K562 (cell line): ENCODE measurements around the gene TARS2.

Experiments
- CEBPB ChIP-seq: fragments of 450-650 bp; IDR thresholded peaks from 2 replicates; pipeline ENCODE4 v1.6.1; 2016; ENCODE audit warnings: missing genetic modification characterization, missing compliant biosample characterization
- EP300 ChIP-seq: IDR thresholded peaks from 2 replicates; pipeline ENCODE4 v1.6.1; 2012; ENCODE audit warnings: low read length, improper control_type of control experiment
- FIP1L1 ChIP-seq: fragments of 200-400 bp; formaldehyde crosslinking; IDR thresholded peaks from 2 replicates; pipeline ENCODE4 v1.6.1; 2018; ENCODE audit warnings: mild to moderate bottlenecking, low read depth, low read length; ENCODE audit not compliant: poor library complexity, severe bottlenecking
- HBP1 ChIP-seq: fragments of 450-650 bp; formaldehyde crosslinking; IDR thresholded peaks from 2 replicates; pipeline ENCODE4 v1.4.0; 2022; ENCODE audit warnings: missing genetic modification characterization
- KDM4B ChIP-seq, 2 experiments: fragments of 450-650 bp in 1 of 2; sonication (generic) in 1 of 2; IDR thresholded peaks; 2 replicates each; pipeline ENCODE4 v1.6.1; 2016 to 2017; ENCODE audit warnings: borderline replicate concordance in 2 of 2, antibody characterized with exemption in 1 of 2, low read depth in 1 of 2, mild to moderate bottlenecking in 1 of 2
- MAX ChIP-seq: sonication (generic); formaldehyde crosslinking; IDR thresholded peaks from 2 replicates; pipeline ENCODE4 v1.9.0; 2022; ENCODE audit warnings: mild to moderate bottlenecking, missing genetic modification reagents
- TAF1 ChIP-seq: IDR thresholded peaks from 2 replicates; pipeline ENCODE4 v1.6.1; 2011; ENCODE audit warnings: mild to moderate bottlenecking, low read length, moderate library complexity; ENCODE audit not compliant: insufficient read depth, control insufficient read depth, severe bottlenecking; ENCODE audit errors: extremely low read depth
- TAF9B ChIP-seq: fragments of 450-650 bp; IDR thresholded peaks from 2 replicates; pipeline ENCODE4 v1.6.1; 2018; ENCODE audit warnings: mild to moderate bottlenecking; ENCODE audit not compliant: partially characterized antibody
- TBL1XR1 ChIP-seq, 2 experiments: IDR thresholded peaks; 2 replicates each; pipeline ENCODE4 v1.6.1; 2012; ENCODE audit warnings: improper control_type of control experiment in 2 of 2, low read length in 2 of 2, mild to moderate bottlenecking in 1 of 2
- ZNF583 ChIP-seq: fragments of 250-450 bp; sonication (Bioruptor Pico); IDR thresholded peaks from 2 replicates; pipeline ENCODE4 v1.4.0; 2020
- TF ChIP-seq, protein P1 (sequence below), 3 experiments: IDR thresholded peaks in 2 of 3; conservative IDR thresholded peaks in 1 of 3; 2 replicates each; pipeline ENCODE4 v1.5.1; 2011 to 2012; ENCODE audit warnings: low read length in 3 of 3, mild to moderate bottlenecking in 3 of 3, control low read depth in 2 of 3, improper control_type of control experiment in 1 of 3, inconsistent platforms in 1 of 3, low read depth in 1 of 3, mixed read lengths in 1 of 3, moderate library complexity in 1 of 3; ENCODE audit not compliant: insufficient read depth in 2 of 3
- TF ChIP-seq, protein P2 (sequence below): fragments of 250-450 bp; sonication (Bioruptor Pico); IDR thresholded peaks from 2 replicates; pipeline ENCODE4 v1.8.0; 2022; ENCODE audit warnings: moderate library complexity, mild to moderate bottlenecking, inconsistent platforms

- no peak for TF ChIP-seq MAX
- no peak for TF ChIP-seq TBL1XR1 (IDR thresholded peaks at IDR 0.05; ENCODE audit: low read length in 2 of 2)
- no peak for TF ChIP-seq KDM4B (IDR thresholded peaks at IDR 0.05; ENCODE audit: borderline replicate concordance in 2 of 2, low read depth in 1 of 2)
- no peak for TF ChIP-seq TAF9B
- no peak for TF ChIP-seq EP300
- TF ChIP-seq HBP1 (CRISPR knock-in tag) = no peak
- TF ChIP-seq, protein P1, sequence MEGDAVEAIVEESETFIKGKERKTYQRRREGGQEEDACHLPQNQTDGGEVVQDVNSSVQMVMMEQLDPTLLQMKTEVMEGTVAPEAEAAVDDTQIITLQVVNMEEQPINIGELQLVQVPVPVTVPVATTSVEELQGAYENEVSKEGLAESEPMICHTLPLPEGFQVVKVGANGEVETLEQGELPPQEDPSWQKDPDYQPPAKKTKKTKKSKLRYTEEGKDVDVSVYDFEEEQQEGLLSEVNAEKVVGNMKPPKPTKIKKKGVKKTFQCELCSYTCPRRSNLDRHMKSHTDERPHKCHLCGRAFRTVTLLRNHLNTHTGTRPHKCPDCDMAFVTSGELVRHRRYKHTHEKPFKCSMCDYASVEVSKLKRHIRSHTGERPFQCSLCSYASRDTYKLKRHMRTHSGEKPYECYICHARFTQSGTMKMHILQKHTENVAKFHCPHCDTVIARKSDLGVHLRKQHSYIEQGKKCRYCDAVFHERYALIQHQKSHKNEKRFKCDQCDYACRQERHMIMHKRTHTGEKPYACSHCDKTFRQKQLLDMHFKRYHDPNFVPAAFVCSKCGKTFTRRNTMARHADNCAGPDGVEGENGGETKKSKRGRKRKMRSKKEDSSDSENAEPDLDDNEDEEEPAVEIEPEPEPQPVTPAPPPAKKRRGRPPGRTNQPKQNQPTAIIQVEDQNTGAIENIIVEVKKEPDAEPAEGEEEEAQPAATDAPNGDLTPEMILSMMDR (IDR thresholded peaks at IDR 0.05 in 2 of 3, conservative IDR thresholded peaks at IDR 0.05 in 1 of 3; ENCODE audit: insufficient read depth in 2 of 3, low read depth in 1 of 3, low read length in 3 of 3) = no peak
- TF ChIP-seq FIP1L1 = no peak
- no peak for TF ChIP-seq CEBPB (tag)
- no peak for TF ChIP-seq TAF1
- no peak for TF ChIP-seq ZNF583 (CRISPR knock-in tag)
- TF ChIP-seq, protein P2, sequence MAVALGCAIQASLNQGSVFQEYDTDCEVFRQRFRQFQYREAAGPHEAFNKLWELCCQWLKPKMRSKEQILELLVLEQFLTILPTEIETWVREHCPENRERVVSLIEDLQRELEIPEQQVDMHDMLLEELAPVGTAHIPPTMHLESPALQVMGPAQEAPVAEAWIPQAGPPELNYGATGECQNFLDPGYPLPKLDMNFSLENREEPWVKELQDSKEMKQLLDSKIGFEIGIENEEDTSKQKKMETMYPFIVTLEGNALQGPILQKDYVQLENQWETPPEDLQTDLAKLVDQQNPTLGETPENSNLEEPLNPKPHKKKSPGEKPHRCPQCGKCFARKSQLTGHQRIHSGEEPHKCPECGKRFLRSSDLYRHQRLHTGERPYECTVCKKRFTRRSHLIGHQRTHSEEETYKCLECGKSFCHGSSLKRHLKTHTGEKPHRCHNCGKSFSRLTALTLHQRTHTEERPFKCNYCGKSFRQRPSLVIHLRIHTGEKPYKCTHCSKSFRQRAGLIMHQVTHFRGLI (CRISPR knock-in tag) = no peak
Measured at GRCh38 chr1:150511551-150511950, 24.3 kb downstream of the TARS2 start.
